H1 (cell line): ENCODE results near the gene HNF1B.

Experiments
- CEBPB ChIP-seq: IDR thresholded peaks from 2 replicates; pipeline ENCODE4 v1.6.1; 2012; ENCODE audit warnings: low read depth, low read length
- CTCF ChIP-seq, 3 experiments: IDR thresholded peaks; 1 replicate in 2 of 3; 2 replicates in 1 of 3; pipeline versions ENCODE4 v1.5.1 to v1.6.1; 2011; ENCODE audit warnings: low read length in 3 of 3, mild to moderate bottlenecking in 3 of 3, inconsistent platforms in 2 of 3, low read depth in 1 of 3, moderate library complexity in 1 of 3; ENCODE audit not compliant: insufficient read depth in 1 of 3; ENCODE audit errors: control extremely low read depth in 1 of 3
- EP300 ChIP-seq, 2 experiments: IDR thresholded peaks; 1 replicate in 1 of 2; 2 replicates in 1 of 2; pipeline ENCODE4 v1.6.1; 2011 to 2012; ENCODE audit warnings: low read depth in 2 of 2, low read length in 2 of 2, mild to moderate bottlenecking in 2 of 2, borderline replicate concordance in 1 of 2, inconsistent platforms in 1 of 2, moderate library complexity in 1 of 2
- GABPA ChIP-seq: IDR thresholded peaks from 2 replicates; pipeline ENCODE4 v1.6.1; 2011; ENCODE audit warnings: mild to moderate bottlenecking, low read length, moderate library complexity, borderline replicate concordance; ENCODE audit not compliant: insufficient read depth
- MAX ChIP-seq: IDR thresholded peaks from 2 replicates; pipeline ENCODE4 v1.6.1; 2012; ENCODE audit warnings: inconsistent platforms
- POLR2A ChIP-seq, 2 experiments: IDR thresholded peaks; 1 replicate in 1 of 2; 2 replicates in 1 of 2; pipeline ENCODE4 v1.6.1; 2011; ENCODE audit warnings: low read depth in 2 of 2, low read length in 2 of 2, mild to moderate bottlenecking in 2 of 2; ENCODE audit errors: control extremely low read depth in 1 of 2
- POLR2AphosphoS5 ChIP-seq: IDR thresholded peaks from 2 replicates; pipeline ENCODE4 v1.6.1; 2011; ENCODE audit warnings: low read depth, low read length
- SIRT6 ChIP-seq: IDR thresholded peaks from one replicate; pipeline ENCODE4 v1.7.1; 2012; ENCODE audit warnings: low read length, inconsistent platforms
- SRF ChIP-seq: IDR thresholded peaks from 2 replicates; pipeline ENCODE4 v1.6.1; 2011; ENCODE audit warnings: mild to moderate bottlenecking, low read depth, low read length, moderate library complexity
- SUZ12 ChIP-seq: fragments of 200-600 bp; sonication (generic); IDR thresholded peaks from 2 replicates; pipeline ENCODE4 v1.6.1; 2012; ENCODE audit warnings: mild to moderate bottlenecking, inconsistent platforms, low read length, moderate library complexity, mixed read lengths
- USF2 ChIP-seq: IDR thresholded peaks from 2 replicates; pipeline ENCODE4 v1.6.1; 2011; ENCODE audit warnings: low read length, improper control_type of control experiment

GRCh38 chr17:37769050-37769449 is 24.2 kb upstream of the HNF1B start:
- TF ChIP-seq CTCF (IDR thresholded peaks at IDR 0.05; ENCODE audit: control extremely low read depth in 1 of 3, insufficient read depth in 1 of 3, low read depth in 1 of 3, low read length in 3 of 3), result no peak
- TF ChIP-seq EP300 (IDR thresholded peaks at IDR 0.05; ENCODE audit: borderline replicate concordance in 1 of 2, low read depth in 2 of 2, low read length in 2 of 2), result no peak
- no peak for TF ChIP-seq SRF
- no peak for TF ChIP-seq GABPA
- no peak for TF ChIP-seq CEBPB
- no peak for TF ChIP-seq SIRT6
- no peak for TF ChIP-seq POLR2AphosphoS5
- no peak for TF ChIP-seq POLR2A (IDR thresholded peaks at IDR 0.05; ENCODE audit: control extremely low read depth in 1 of 2, low read depth in 2 of 2, low read length in 2 of 2)
- no peak for TF ChIP-seq SUZ12
- no peak for TF ChIP-seq USF2
- TF ChIP-seq MAX, result no peak
